SK-N-SH treated with all-trans-retinoic acid at 6 μM for 48 hours (cell line): Measurements from ENCODE around the gene PARD3.

Experiments used
- ATAC-seq: fragments of 200-7000 bp; cut with Tn5 transposase; 3 replicates; pipeline ENCODE4 v1.9.1; 2020; ENCODE audit warnings: mild to moderate bottlenecking, moderate library complexity
- ARNTL ChIP-seq: fragments of 450-650 bp; formaldehyde crosslinking; IDR thresholded peaks from 2 replicates; pipeline ENCODE4 v1.5.0; 2020; ENCODE audit warnings: low read depth, mild to moderate bottlenecking, moderate library complexity, borderline replicate concordance
- BACH2 ChIP-seq: fragments of 250-450 bp; sonication (Bioruptor Pico); IDR thresholded peaks from 2 replicates; pipeline ENCODE4 v1.9.0; 2021; ENCODE audit warnings: mild to moderate bottlenecking, borderline replicate concordance
- CSDC2 ChIP-seq: fragments of 250-450 bp; sonication (Bioruptor Pico); IDR thresholded peaks from 2 replicates; pipeline ENCODE4 v1.5.0; 2020; ENCODE audit warnings: mild to moderate bottlenecking, moderate library complexity
- CSRNP3 ChIP-seq: fragments of 250-450 bp; sonication (Bioruptor Pico); IDR thresholded peaks from 2 replicates; pipeline ENCODE4 v1.5.1; 2021; ENCODE audit warnings: mild to moderate bottlenecking, moderate library complexity
- ESRRG ChIP-seq: fragments of 250-450 bp; sonication (Bioruptor Pico); IDR thresholded peaks from 2 replicates; pipeline ENCODE4 v1.6.1; 2021; ENCODE audit warnings: mild to moderate bottlenecking
- GLIS3 ChIP-seq: fragments of 250-450 bp; sonication (Bioruptor Pico); IDR thresholded peaks from 2 replicates; pipeline ENCODE4 v1.5.0; 2020; ENCODE audit warnings: mild to moderate bottlenecking, moderate library complexity
- ISL1 ChIP-seq: fragments of 250-450 bp; sonication (Bioruptor Pico); IDR thresholded peaks from 2 replicates; pipeline ENCODE4 v2.1.2; 2022; ENCODE audit warnings: mild to moderate bottlenecking, moderate library complexity
- OSR1 ChIP-seq: fragments of 250-450 bp; sonication (Bioruptor Pico); IDR thresholded peaks from 2 replicates; pipeline ENCODE4 v1.8.0; 2022; ENCODE audit warnings: moderate library complexity, mild to moderate bottlenecking, inconsistent platforms
- PATZ1 ChIP-seq: fragments of 250-450 bp; sonication (Bioruptor Pico); IDR thresholded peaks from 2 replicates; pipeline ENCODE4 v1.8.0; 2020; ENCODE audit warnings: mild to moderate bottlenecking, moderate library complexity, borderline replicate concordance
- POU6F1 ChIP-seq: fragments of 250-450 bp; sonication (Bioruptor Pico); IDR thresholded peaks from 2 replicates; pipeline ENCODE4 v1.8.0; 2021; ENCODE audit warnings: low read depth, mild to moderate bottlenecking, moderate library complexity, borderline replicate concordance
- PPARA ChIP-seq: fragments of 250-450 bp; sonication (Bioruptor Pico); IDR thresholded peaks from 2 replicates; pipeline ENCODE4 v1.5.0; 2020; ENCODE audit warnings: mild to moderate bottlenecking, borderline replicate concordance
- RARB ChIP-seq: fragments of 250-450 bp; sonication (Bioruptor Pico); IDR thresholded peaks from 2 replicates; pipeline ENCODE4 v1.8.0; 2021; ENCODE audit warnings: mild to moderate bottlenecking, moderate library complexity
- SNAI2 ChIP-seq: fragments of 250-450 bp; sonication (Bioruptor Pico); IDR thresholded peaks from 2 replicates; pipeline ENCODE4 v1.5.0; 2020; ENCODE audit warnings: mild to moderate bottlenecking, moderate library complexity
- TCF4 ChIP-seq: fragments of 250-450 bp; sonication (Bioruptor Pico); IDR thresholded peaks from 2 replicates; pipeline ENCODE4 v1.8.0; 2021; ENCODE audit warnings: mild to moderate bottlenecking, moderate library complexity, borderline replicate concordance
- TOX ChIP-seq: fragments of 250-450 bp; sonication (Bioruptor Pico); IDR thresholded peaks from 2 replicates; pipeline ENCODE4 v1.8.0; 2021; ENCODE audit warnings: mild to moderate bottlenecking, moderate library complexity, borderline replicate concordance
- TSHZ2 ChIP-seq: fragments of 250-450 bp; sonication (Bioruptor Pico); IDR thresholded peaks from 2 replicates; pipeline ENCODE4 v1.5.0; 2020; ENCODE audit warnings: mild to moderate bottlenecking, moderate library complexity
- ZC3H10 ChIP-seq: fragments of 250-450 bp; sonication (Bioruptor Pico); IDR thresholded peaks from 2 replicates; pipeline ENCODE4 v1.5.1; 2021; ENCODE audit warnings: mild to moderate bottlenecking, moderate library complexity
- ZFP3 ChIP-seq: fragments of 250-450 bp; sonication (Bioruptor Pico); IDR thresholded peaks from 2 replicates; pipeline ENCODE4 v1.5.0; 2020; ENCODE audit warnings: mild to moderate bottlenecking, moderate library complexity
- ZFP30 ChIP-seq: fragments of 450-650 bp; formaldehyde crosslinking; IDR thresholded peaks from 2 replicates; pipeline ENCODE4 v1.5.0; 2022; ENCODE audit warnings: mild to moderate bottlenecking, moderate library complexity
- ZNF565 ChIP-seq: fragments of 450-650 bp; formaldehyde crosslinking; conservative IDR thresholded peaks from 2 replicates; pipeline ENCODE4 v1.5.0; 2020; ENCODE audit warnings: low read depth, mild to moderate bottlenecking, moderate library complexity
- ZNF70 ChIP-seq: fragments of 450-650 bp; formaldehyde crosslinking; IDR thresholded peaks from 2 replicates; pipeline ENCODE4 v1.5.0; 2020; ENCODE audit warnings: mild to moderate bottlenecking, moderate library complexity
- ZNF8 ChIP-seq: fragments of 450-650 bp; formaldehyde crosslinking; IDR thresholded peaks from 2 replicates; pipeline ENCODE4 v1.5.0; 2020; ENCODE audit warnings: mild to moderate bottlenecking, moderate library complexity

Gene PARD3

GRCh38 chr10:34602478-34602877 is 212.6 kb downstream of the PARD3 start:
- no peak for TF ChIP-seq PPARA (CRISPR knock-in tag)
- no peak for TF ChIP-seq CSRNP3 (CRISPR knock-in tag)
- no peak for TF ChIP-seq POU6F1 (CRISPR knock-in tag)
- TF ChIP-seq GLIS3, result no peak
- TF ChIP-seq OSR1 (CRISPR knock-in tag), result no peak
- TF ChIP-seq RARB, result no peak
- no peak for TF ChIP-seq ISL1 (CRISPR knock-in tag)
- no peak for TF ChIP-seq CSDC2 (CRISPR knock-in tag)
- no peak for TF ChIP-seq ZFP3 (CRISPR knock-in tag)
- TF ChIP-seq TCF4, result no peak
- no peak for TF ChIP-seq SNAI2 (CRISPR knock-in tag)
- TF ChIP-seq PATZ1 (CRISPR knock-in tag), result no peak
- TF ChIP-seq, all 23 proteins: peak for 0
- no peak for ATAC-seq

- no peak for ATAC-seq
- TF ChIP-seq ZFP30 (CRISPR knock-in tag) (no peak), CSDC2 (CRISPR knock-in tag) (no peak), ARNTL (CRISPR knock-in tag) (no peak), TOX (CRISPR knock-in tag) (no peak)
Observed at GRCh38 chr10:34601691-34602090, 213.4 kb downstream of the PARD3 start.

GRCh38 chr10:34599026-34599795 is 215.9 kb downstream of the PARD3 start:
- TF ChIP-seq PPARA (CRISPR knock-in tag) (no peak), SNAI2 (CRISPR knock-in tag) (no peak), TOX (CRISPR knock-in tag) (no peak), ZNF70 (CRISPR knock-in tag) (no peak), ARNTL (CRISPR knock-in tag) (no peak), TCF4 (no peak), ZFP30 (CRISPR knock-in tag) (no peak), POU6F1 (CRISPR knock-in tag) (no peak), BACH2 (no peak), ZFP3 (CRISPR knock-in tag) (no peak), ESRRG (no peak), OSR1 (CRISPR knock-in tag) (no peak), ZNF8 (CRISPR knock-in tag) (no peak), CSDC2 (CRISPR knock-in tag) (no peak), TSHZ2 (CRISPR knock-in tag) (no peak), ZC3H10 (CRISPR knock-in tag) (no peak), GLIS3 (no peak), ZNF565 (CRISPR knock-in tag) (no peak), CSRNP3 (CRISPR knock-in tag) (no peak), ISL1 (CRISPR knock-in tag) (no peak)
- no peak; the same call in 2 of the 3 replicates for ATAC-seq
